Breast epithelium (tissue), 3 donors: ENCODE results near the gene PARD3B.

ENCODE experiments used
- CTCF ChIP-seq, 3 donors: fragments of 450-650 bp; IDR thresholded peaks; one replicate each; pipeline ENCODE4 v1.5.1; 2016 to 2017; ENCODE audit warnings: antibody characterized with exemption in 3 of 3, mild to moderate bottlenecking in 3 of 3, moderate library complexity in 3 of 3
- POLR2AphosphoS5 ChIP-seq, 3 donors: sonication (generic); formaldehyde crosslinking; IDR thresholded peaks; one replicate each; pipeline ENCODE4 v1.6.1; 2017; ENCODE audit warnings: antibody characterized with exemption in 3 of 3

- no peak for TF ChIP-seq CTCF (IDR thresholded peaks at IDR 0.05)
- TF ChIP-seq POLR2AphosphoS5 (IDR thresholded peaks at IDR 0.05): no peak
Observed at GRCh38 chr2:204608237-204608939, 63.1 kb downstream of the PARD3B start.
